ENCODE measurements around the gene TAF15.

DNA sequence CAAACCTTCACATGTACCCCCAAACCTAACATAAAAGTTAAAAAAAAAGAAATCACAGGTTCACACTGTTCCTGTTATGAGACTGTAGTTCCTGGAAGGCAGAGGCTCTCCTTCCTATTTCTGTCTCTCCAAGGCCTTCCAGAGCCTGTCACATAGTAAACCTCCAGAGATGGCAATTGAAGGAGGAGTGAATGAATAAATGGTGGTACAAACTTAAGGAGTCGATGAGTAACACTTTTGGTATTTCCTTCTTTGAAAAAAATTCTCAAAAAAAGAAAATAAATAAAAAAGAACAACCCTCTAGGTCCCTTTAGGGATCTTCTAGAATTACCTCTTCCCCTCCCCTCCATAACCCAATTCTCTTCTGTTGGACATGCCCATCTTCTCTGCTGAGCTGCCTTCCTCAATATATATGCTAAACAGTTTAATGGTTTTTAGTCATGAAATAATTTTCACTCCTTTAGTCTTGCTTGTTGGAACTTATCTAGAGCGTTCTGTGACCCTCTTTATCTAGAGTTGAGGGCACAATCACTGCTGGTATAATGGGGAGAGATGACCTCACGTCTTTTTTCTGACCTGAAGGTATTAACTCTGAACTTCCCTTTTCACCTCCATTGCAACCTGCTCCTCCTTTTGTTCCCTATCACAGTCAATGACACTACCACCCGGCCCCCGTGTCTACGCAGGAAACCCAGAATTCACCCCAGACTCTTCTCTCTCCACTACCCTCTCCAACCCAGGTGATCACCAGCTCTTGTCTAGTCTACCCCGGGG, 1.7 kb upstream of the TAF15 start:
- TF ChIP-seq, protein P1, sequence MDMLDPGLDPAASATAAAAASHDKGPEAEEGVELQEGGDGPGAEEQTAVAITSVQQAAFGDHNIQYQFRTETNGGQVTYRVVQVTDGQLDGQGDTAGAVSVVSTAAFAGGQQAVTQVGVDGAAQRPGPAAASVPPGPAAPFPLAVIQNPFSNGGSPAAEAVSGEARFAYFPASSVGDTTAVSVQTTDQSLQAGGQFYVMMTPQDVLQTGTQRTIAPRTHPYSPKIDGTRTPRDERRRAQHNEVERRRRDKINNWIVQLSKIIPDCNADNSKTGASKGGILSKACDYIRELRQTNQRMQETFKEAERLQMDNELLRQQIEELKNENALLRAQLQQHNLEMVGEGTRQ (IDR thresholded peaks at IDR 0.05; ENCODE audit: borderline replicate concordance, low read depth, low read length): no peak
- TF ChIP-seq, protein P2, sequence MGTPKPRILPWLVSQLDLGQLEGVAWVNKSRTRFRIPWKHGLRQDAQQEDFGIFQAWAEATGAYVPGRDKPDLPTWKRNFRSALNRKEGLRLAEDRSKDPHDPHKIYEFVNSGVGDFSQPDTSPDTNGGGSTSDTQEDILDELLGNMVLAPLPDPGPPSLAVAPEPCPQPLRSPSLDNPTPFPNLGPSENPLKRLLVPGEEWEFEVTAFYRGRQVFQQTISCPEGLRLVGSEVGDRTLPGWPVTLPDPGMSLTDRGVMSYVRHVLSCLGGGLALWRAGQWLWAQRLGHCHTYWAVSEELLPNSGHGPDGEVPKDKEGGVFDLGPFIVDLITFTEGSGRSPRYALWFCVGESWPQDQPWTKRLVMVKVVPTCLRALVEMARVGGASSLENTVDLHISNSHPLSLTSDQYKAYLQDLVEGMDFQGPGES (IDR thresholded peaks at IDR 0.05; ENCODE audit: low read depth, low read length): no peak
- TF ChIP-seq NFIC (IDR thresholded peaks at IDR 0.05; ENCODE audit: borderline replicate concordance): no peak
- no peak for TF ChIP-seq EP300 (IDR thresholded peaks at IDR 0.05; ENCODE audit: borderline replicate concordance in 1 of 2, low read depth in 1 of 2, low read length in 1 of 2)
- TF ChIP-seq MEF2A (IDR thresholded peaks at IDR 0.05; ENCODE audit: borderline replicate concordance, low read depth): no peak
- TF ChIP-seq, protein P3, sequence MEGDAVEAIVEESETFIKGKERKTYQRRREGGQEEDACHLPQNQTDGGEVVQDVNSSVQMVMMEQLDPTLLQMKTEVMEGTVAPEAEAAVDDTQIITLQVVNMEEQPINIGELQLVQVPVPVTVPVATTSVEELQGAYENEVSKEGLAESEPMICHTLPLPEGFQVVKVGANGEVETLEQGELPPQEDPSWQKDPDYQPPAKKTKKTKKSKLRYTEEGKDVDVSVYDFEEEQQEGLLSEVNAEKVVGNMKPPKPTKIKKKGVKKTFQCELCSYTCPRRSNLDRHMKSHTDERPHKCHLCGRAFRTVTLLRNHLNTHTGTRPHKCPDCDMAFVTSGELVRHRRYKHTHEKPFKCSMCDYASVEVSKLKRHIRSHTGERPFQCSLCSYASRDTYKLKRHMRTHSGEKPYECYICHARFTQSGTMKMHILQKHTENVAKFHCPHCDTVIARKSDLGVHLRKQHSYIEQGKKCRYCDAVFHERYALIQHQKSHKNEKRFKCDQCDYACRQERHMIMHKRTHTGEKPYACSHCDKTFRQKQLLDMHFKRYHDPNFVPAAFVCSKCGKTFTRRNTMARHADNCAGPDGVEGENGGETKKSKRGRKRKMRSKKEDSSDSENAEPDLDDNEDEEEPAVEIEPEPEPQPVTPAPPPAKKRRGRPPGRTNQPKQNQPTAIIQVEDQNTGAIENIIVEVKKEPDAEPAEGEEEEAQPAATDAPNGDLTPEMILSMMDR (IDR thresholded peaks at IDR 0.05): no peak
- TF ChIP-seq, protein P4, sequence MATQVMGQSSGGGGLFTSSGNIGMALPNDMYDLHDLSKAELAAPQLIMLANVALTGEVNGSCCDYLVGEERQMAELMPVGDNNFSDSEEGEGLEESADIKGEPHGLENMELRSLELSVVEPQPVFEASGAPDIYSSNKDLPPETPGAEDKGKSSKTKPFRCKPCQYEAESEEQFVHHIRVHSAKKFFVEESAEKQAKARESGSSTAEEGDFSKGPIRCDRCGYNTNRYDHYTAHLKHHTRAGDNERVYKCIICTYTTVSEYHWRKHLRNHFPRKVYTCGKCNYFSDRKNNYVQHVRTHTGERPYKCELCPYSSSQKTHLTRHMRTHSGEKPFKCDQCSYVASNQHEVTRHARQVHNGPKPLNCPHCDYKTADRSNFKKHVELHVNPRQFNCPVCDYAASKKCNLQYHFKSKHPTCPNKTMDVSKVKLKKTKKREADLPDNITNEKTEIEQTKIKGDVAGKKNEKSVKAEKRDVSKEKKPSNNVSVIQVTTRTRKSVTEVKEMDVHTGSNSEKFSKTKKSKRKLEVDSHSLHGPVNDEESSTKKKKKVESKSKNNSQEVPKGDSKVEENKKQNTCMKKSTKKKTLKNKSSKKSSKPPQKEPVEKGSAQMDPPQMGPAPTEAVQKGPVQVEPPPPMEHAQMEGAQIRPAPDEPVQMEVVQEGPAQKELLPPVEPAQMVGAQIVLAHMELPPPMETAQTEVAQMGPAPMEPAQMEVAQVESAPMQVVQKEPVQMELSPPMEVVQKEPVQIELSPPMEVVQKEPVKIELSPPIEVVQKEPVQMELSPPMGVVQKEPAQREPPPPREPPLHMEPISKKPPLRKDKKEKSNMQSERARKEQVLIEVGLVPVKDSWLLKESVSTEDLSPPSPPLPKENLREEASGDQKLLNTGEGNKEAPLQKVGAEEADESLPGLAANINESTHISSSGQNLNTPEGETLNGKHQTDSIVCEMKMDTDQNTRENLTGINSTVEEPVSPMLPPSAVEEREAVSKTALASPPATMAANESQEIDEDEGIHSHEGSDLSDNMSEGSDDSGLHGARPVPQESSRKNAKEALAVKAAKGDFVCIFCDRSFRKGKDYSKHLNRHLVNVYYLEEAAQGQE (IDR thresholded peaks at IDR 0.05; ENCODE audit: low read depth, low read length): no peak
- no peak for TF ChIP-seq RXRA (IDR thresholded peaks at IDR 0.05; ENCODE audit: borderline replicate concordance, low read depth)
